Medulla oblongata (tissue), 1 donor: ENCODE measurements around the gene SLC2A11.
A peak's percentile ranks its signal among the peaks of the same experiment; 100 is the strongest.
"Not testable (repeated sequence)": the region's sequence is repeated elsewhere in the genome, so short reads cannot be mapped to it uniquely, and the experiment has no call there.

Source experiments
- DNase-seq: peaks from one replicate; pipeline ENCODE4 v3.0.0-alpha.2; 2015; ENCODE audit errors: extremely low spot score

SLC2A11 gene

DNA sequence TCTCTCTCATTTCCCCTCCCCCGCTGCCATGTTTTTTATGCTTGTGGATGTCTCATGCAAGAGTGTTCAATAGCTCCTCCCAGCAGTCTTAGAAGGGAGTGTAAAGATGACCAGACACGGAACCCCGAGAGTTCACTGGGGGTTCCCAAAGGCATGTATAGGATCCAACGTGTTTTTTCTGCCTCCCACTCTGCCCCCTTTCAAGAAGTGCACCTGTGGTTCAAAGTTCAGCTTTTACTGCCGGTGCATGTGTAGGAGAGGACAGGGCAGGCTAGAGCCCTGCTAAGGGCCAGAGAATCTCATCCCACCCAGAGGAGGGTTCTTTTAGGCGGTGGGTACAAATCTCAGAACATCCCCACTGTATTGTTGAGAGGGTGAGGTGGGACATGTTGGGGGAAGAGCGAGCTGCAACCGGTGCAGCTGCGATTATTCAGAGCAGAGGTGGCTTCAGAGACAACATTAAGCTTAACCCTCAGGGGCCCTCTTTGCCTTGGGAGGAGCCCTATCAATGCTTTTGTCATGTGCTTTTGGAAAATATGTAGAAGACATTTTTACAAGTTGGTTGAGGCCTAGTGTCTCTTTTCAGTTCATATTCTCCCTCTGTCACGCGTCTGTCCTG lies 51.0 kb downstream of the SLC2A11 start:
- no peak for DNase-seq

GRCh38 chr22:23909296-23909898 lies 51.7 kb downstream of the SLC2A11 start:
- no peak for DNase-seq

DNA sequence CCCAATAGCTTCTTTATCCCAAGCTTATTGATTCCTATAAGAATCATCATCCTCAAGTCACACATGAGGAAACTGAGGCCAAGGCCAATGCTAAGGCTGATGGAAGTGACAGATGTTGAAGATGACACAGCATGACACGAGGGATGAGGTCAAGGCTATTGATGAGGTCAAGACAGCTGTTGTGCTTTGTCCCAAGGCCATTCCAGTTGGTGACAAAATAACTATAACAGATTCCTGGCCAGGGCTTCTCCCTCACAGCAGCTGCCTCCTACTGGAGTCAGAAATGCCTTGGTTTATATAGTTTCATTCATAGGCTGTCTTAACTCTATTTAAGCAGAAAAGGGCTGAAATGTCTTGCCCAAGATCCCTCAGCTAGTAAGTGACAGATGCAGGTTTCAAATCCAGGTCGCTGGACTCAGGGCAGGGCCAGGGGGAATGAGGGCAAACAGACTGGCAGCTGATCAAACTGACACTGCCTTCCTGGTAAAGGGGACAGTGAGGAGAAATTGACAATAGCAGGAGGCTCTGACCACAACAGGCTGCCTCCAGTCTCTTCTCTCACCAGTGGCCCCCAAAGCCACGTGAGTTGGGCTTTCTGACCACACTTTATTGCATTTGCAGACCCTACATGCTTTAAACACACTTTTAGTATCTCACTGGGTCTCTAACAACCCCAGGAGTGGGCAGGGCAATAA lies 53.0 kb downstream of the SLC2A11 start:
- no peak for DNase-seq

- no peak for DNase-seq
These were observed 53.8 kb downstream of the SLC2A11 start for GRCh38 chr22:23911318-23911980.

DNA sequence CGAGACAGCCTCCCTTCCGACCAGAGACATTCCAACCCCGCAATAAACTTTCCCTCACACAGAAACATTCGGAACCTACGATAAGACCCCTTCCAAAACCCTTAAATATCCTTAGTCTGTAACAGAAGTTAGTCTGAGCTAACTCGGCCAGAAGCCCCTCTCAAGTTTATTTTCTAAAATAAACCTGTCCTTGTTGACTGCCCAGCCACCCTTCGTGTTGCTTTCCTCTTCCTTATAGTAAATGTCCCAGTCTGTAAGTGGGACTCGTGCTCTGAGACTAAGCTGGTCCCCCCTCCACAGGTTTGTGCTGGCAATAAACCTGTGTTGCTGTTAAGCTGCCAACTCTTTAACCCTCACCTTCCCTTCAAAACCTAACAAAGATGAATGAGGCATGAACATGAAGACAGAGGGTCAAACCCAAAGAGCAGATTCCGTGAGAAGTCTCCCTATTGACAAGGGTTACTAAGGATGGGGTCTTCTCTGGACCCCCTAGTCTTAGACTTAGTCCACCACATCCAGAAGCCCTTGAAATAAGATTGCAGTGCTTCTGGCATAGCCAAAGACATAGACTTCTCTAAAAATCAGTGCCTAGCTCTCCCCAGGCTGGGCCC lies 54.7 kb downstream of the SLC2A11 start:
- DNase-seq, result no peak

DNA sequence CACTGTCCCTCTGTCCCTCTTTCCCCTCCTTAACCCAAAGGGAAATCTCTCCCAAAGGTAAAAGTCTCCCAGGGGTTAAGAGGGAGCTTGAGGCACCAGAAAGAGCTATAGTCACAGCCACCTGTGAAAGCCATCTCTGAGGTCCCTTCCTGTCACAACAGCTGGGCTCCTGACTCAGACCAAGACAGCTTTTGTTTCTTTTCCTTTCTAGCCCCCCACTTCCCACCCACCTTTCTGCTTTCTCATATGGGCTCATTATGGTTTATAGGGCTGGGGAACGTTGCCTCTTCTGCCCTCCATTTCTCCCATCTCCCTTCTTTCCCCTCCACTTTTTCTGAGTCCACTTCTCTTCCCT lies 55.6 kb downstream of the SLC2A11 start:
- no peak for DNase-seq

DNA sequence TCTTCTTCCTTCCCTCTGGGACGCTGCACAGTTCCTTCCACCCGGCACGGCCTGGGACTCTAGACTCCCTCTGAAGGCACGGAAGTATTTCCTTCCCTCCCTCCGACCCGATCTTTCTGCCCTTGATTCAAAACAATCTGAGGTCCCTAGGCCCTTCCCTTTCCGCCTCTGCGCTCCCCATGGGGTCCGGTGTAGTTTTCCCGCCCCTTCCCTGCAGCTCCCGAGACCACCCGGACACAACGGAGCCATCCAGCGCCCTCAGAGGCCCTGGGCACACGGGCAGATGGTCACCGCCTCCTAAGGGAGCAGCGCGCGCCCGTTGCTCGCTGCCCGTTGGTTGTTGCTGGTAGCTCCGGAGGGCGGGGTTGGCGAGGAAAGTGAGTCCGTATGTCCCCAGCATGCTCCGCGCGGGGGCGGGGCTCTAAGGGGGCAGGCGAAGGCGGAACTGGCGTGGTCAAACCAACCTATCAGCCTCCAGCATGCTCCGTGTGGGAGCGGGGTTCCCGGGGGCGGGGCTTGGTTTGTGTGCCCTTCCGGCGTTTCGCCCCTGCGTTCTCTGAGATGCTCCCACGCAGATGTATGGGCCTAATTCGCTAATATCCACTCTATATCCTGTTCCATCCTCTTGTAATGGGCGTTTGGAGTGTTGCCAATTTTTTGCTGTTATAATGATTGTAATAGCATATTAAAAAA lies 56.1 kb downstream of the SLC2A11 start:
- DNase-seq, result peak; percentile 99

DNA sequence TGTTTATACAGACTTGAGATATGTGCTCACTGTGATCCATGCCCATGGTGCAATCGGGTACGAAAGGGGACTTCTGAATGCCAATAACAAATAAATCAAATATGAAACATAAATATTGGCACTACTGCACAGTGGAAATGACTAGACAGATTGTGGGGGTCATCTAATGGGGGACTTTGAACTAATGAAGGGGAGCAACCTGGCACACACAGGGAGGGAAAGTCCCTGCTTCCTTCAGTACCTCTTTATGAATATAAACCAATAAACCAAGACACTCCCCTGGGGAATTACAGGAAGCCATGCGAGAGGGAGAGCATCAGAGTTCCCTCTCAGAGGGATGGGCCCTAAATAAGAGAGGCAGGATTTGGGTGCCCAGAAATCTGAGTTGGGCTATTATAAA lies 57.6 kb downstream of the SLC2A11 start:
- no peak for DNase-seq

DNA sequence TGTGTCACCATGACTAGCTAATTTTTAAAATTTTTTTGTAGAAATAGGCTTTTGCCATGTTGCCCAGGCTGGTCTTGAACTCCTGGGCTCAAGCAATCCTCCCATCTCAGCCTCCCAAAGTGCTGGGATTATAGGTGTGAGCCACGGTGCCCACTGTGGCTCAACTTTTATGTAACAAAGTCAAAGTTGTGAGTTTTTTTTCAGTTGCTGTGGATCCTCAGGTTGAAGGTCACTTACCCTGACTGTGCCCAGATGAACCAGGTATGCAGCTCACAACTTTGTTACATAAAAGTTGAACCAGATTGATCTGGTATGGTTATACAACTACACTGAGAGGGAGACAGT lies 62.6 kb downstream of the SLC2A11 start:
- not testable (repeated sequence) for DNase-seq

- not testable (repeated sequence) for DNase-seq
These were observed 64.0 kb downstream of the SLC2A11 start for GRCh38 chr22:23921586-23922201.

GRCh38 chr22:23922921-23923320 lies 65.2 kb downstream of the SLC2A11 start:
- no peak for DNase-seq

- DNase-seq, result no peak
These were observed 67.4 kb downstream of the SLC2A11 start for GRCh38 chr22:23925020-23925606.

DNA sequence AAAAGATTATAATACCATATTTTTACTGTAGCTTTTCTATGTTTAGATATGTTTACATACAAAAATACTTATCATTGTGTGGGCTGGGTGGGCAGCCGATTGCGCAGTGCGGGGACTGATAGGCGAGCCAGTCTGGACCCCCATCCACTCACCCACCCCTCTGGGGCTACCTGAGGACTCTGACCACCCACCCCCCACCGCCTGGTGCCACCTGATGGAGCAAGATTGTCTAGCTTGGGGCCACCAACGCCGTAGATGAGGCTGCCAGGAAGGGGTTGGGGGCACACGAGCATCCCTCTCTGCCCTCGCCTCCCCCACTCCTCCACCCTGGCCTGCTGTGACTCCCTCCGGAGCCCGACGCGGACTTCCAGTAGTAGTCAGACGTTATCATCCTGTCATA lies 68.9 kb downstream of the SLC2A11 start:
- DNase-seq, result no peak
